A673 (cell line): ENCODE measurements around the gene PLAC9.

ENCODE experiments used
- CTCF ChIP-seq: fragments of 300-800, 200-600 bp; sonication (generic); conservative IDR thresholded peaks from 2 replicates; pipeline ENCODE4 v1.5.1; 2017; ENCODE audit warnings: low read depth, mild to moderate bottlenecking, antibody characterized with exemption, low read length, moderate library complexity, mixed read lengths
- EZH2 ChIP-seq: fragments of 200-600 bp; sonication (generic); IDR thresholded peaks from 2 replicates; pipeline ENCODE4 v1.6.1; 2017; ENCODE audit warnings: borderline replicate concordance, low read depth, mild to moderate bottlenecking, mixed read lengths, antibody characterized with exemption, low read length; ENCODE audit not compliant: poor library complexity, severe bottlenecking

GRCh38 chr10:80159166-80159873 is 26.8 kb downstream of the PLAC9 start:
- no peak for TF ChIP-seq CTCF
- TF ChIP-seq EZH2 = no peak
